ENCODE data around the gene BSPRY.
A peak's percentile ranks its signal among the peaks of the same experiment; 100 is the strongest.
"Not testable (repeated sequence)": the region's sequence is repeated elsewhere in the genome, so short reads cannot be mapped to it uniquely, and the experiment has no call there.

Gene BSPRY

GRCh38 chr9:113341712-113342410 is 7.5 kb upstream of the BSPRY start:
- DNase-seq (ENCODE audit: low spot score), result peak; percentile 52

- DNase-seq (ENCODE audit: low spot score), result peak; percentile 28
These were observed 5.6 kb upstream of the BSPRY start for GRCh38 chr9:113343732-113344231.

GRCh38 chr9:113345190-113345589 is 4.2 kb upstream of the BSPRY start:
- DNase-seq (ENCODE audit: low spot score), result peak; percentile 24

GRCh38 chr9:113345671-113346070 is 3.7 kb upstream of the BSPRY start:
- no peak for DNase-seq (ENCODE audit: low spot score)

- no peak for DNase-seq (ENCODE audit: low spot score)
These were observed 904 bp upstream of the BSPRY start for GRCh38 chr9:113348437-113348836.

GRCh38 chr9:113349066-113349444 is 286 bp upstream of the BSPRY start:
- no peak for DNase-seq (ENCODE audit: low spot score)

- no peak for DNase-seq (ENCODE audit: low spot score)
These were observed 843 bp downstream of the BSPRY start for GRCh38 chr9:113350107-113350661.

GRCh38 chr9:113350937-113351336 is 1.6 kb downstream of the BSPRY start:
- no peak for DNase-seq (ENCODE audit: low spot score)

- no peak for DNase-seq (ENCODE audit: low spot score)
These were observed 2.7 kb downstream of the BSPRY start for GRCh38 chr9:113352006-113352405.

- no peak for DNase-seq (ENCODE audit: low spot score)
These were observed 3.1 kb downstream of the BSPRY start for GRCh38 chr9:113352411-113352810.

GRCh38 chr9:113355040-113355596 is 5.8 kb downstream of the BSPRY start:
- DNase-seq (ENCODE audit: low spot score), result peak; percentile 56

GRCh38 chr9:113356686-113357292 is 7.4 kb downstream of the BSPRY start:
- DNase-seq (ENCODE audit: low spot score), result no peak

- DNase-seq (ENCODE audit: low spot score), result no peak
These were observed 10.0 kb downstream of the BSPRY start for GRCh38 chr9:113359385-113359784.

- no peak for DNase-seq (ENCODE audit: low spot score)
These were observed 11.0 kb downstream of the BSPRY start for GRCh38 chr9:113360242-113360842.

- no peak for DNase-seq (ENCODE audit: low spot score)
These were observed 12.1 kb downstream of the BSPRY start for GRCh38 chr9:113361304-113362018.

GRCh38 chr9:113363336-113363735 is 14.0 kb downstream of the BSPRY start:
- no peak for DNase-seq (ENCODE audit: low spot score)

- no peak for DNase-seq (ENCODE audit: low spot score)
These were observed 15.6 kb downstream of the BSPRY start for GRCh38 chr9:113364951-113365350.

- not testable (repeated sequence) for DNase-seq (ENCODE audit: low spot score)
These were observed 16.3 kb downstream of the BSPRY start for GRCh38 chr9:113365652-113366051.

- no peak for DNase-seq (ENCODE audit: low spot score)
These were observed 19.1 kb downstream of the BSPRY start for GRCh38 chr9:113368348-113368981.

GRCh38 chr9:113368982-113369854 is 19.9 kb downstream of the BSPRY start:
- no peak for DNase-seq (ENCODE audit: low spot score)

- DNase-seq (ENCODE audit: low spot score), result no peak
These were observed 20.5 kb downstream of the BSPRY start for GRCh38 chr9:113369855-113370140.
